Liver (tissue), 9 donors: ENCODE results near the gene RNF126. TPM values are rescaled to one million over a fixed set of nuclear protein-coding genes. Genes with fewer than 3 reads are reported as not detected.
"Not testable (repeated sequence)": the region's sequence is repeated elsewhere in the genome, so short reads cannot be mapped to it uniquely, and the experiment has no call there.

Source experiments
- DNase-seq: peaks from one replicate; pipeline ENCODE4 v3.0.0-alpha.2; 2017; ENCODE audit warnings: low spot score
- H3K27ac ChIP-seq, 2 donors: one replicate each; pipeline ENCODE4 v1.7.0; 2013; ENCODE audit warnings: inconsistent platforms in 2 of 2, low read length in 2 of 2, control low read depth in 1 of 2, low read depth in 1 of 2, mild to moderate bottlenecking in 1 of 2
- H3K27me3 ChIP-seq, 4 donors: one replicate each; pipeline versions ENCODE4 v1.6.1 to v1.7.0; 2013; ENCODE audit warnings: low read length in 3 of 4, inconsistent platforms in 1 of 4, mild to moderate bottlenecking in 1 of 4, moderate library complexity in 1 of 4; ENCODE audit not compliant: control insufficient read depth in 4 of 4, insufficient read depth in 4 of 4
- H3K36me3 ChIP-seq, 4 donors: one replicate each; pipeline versions ENCODE4 v1.6.1 to v1.7.0; 2013; ENCODE audit warnings: low read length in 3 of 4, mild to moderate bottlenecking in 3 of 4, low read depth in 1 of 4, moderate library complexity in 1 of 4; ENCODE audit not compliant: control insufficient read depth in 4 of 4, insufficient read depth in 3 of 4
- H3K4me1 ChIP-seq, 4 donors: one replicate each; pipeline versions ENCODE4 v1.6.1 to v1.7.0; 2013; ENCODE audit warnings: low read length in 3 of 4, mild to moderate bottlenecking in 3 of 4, moderate library complexity in 1 of 4; ENCODE audit not compliant: control insufficient read depth in 4 of 4, insufficient read depth in 4 of 4
- H3K4me3 ChIP-seq, 3 donors: one replicate each; pipeline versions ENCODE4 v1.6.1 to v1.7.0; 2013; ENCODE audit warnings: low read length in 3 of 3, control low read depth in 1 of 3, low read depth in 1 of 3, mild to moderate bottlenecking in 1 of 3
- H3K9ac ChIP-seq, 2 donors: one replicate each; pipeline ENCODE4 v1.7.0; 2013; ENCODE audit warnings: low read length in 2 of 2, mild to moderate bottlenecking in 2 of 2, moderate library complexity in 2 of 2, control low read depth in 1 of 2, low read depth in 1 of 2
- H3K9me3 ChIP-seq, 4 donors: one replicate each; pipeline versions ENCODE4 v1.6.1 to v1.7.0; 2013; ENCODE audit warnings: low read length in 3 of 4; ENCODE audit not compliant: control insufficient read depth in 4 of 4
- FOXA1 ChIP-seq: IDR thresholded peaks from 2 replicates; pipeline ENCODE4 v1.6.1; 2016; ENCODE audit warnings: antibody characterized with exemption
- GABPA ChIP-seq, 2 donors: IDR thresholded peaks in 1 of 2; conservative IDR thresholded peaks in 1 of 2; 2 replicates each; pipeline ENCODE4 v1.6.1; 2016; ENCODE audit warnings: antibody characterized with exemption in 2 of 2, mild to moderate bottlenecking in 1 of 2, moderate library complexity in 1 of 2
- HNF4A ChIP-seq, 2 donors: conservative IDR thresholded peaks; 2 replicates each; pipeline ENCODE4 v1.6.1; 2016; ENCODE audit warnings: antibody characterized with exemption in 2 of 2, mild to moderate bottlenecking in 2 of 2
- HNF4G ChIP-seq: IDR thresholded peaks from 2 replicates; pipeline ENCODE4 v1.6.1; 2016; ENCODE audit warnings: antibody characterized with exemption
- MAX ChIP-seq: IDR thresholded peaks from 2 replicates; pipeline ENCODE4 v1.6.1; 2016; ENCODE audit warnings: antibody characterized with exemption
- NR2F2 ChIP-seq: IDR thresholded peaks from 2 replicates; pipeline ENCODE4 v1.6.1; 2016; ENCODE audit warnings: antibody characterized with exemption
- RAD21 ChIP-seq, 2 donors: IDR thresholded peaks; 2 replicates each; pipeline ENCODE4 v1.6.1; 2016; ENCODE audit warnings: antibody characterized with exemption in 2 of 2, mild to moderate bottlenecking in 2 of 2
- REST ChIP-seq: IDR thresholded peaks from 2 replicates; pipeline ENCODE4 v1.6.1; 2016; ENCODE audit warnings: antibody characterized with exemption, mild to moderate bottlenecking
- RXRA ChIP-seq, 2 donors: IDR thresholded peaks; 2 replicates each; pipeline ENCODE4 v1.6.1; 2017 to 2018; ENCODE audit warnings: antibody characterized with exemption in 2 of 2, mild to moderate bottlenecking in 1 of 2
- SP1 ChIP-seq: IDR thresholded peaks from 2 replicates; pipeline ENCODE4 v1.6.1; 2018; ENCODE audit warnings: antibody characterized with exemption, mild to moderate bottlenecking
- TAF1 ChIP-seq: conservative IDR thresholded peaks from 2 replicates; pipeline ENCODE4 v1.6.1; 2016; ENCODE audit warnings: antibody characterized with exemption, mild to moderate bottlenecking
- YY1 ChIP-seq: IDR thresholded peaks from 2 replicates; pipeline ENCODE4 v1.6.1; 2016; ENCODE audit warnings: antibody characterized with exemption, mild to moderate bottlenecking
- WGBS: extraction: QIAGEN DNeasy Blood & Tissue Kit; methylation state at CpG from one replicate; pipeline ENCODE4 v1.1.7; 2013; 5-methylcytosine and 5-hydroxymethylcytosine counted together
- polyA plus RNA-seq, 2 donors: library from polyadenylated mRNA; stranded (reverse) in 1 of 2; unstranded in 1 of 2; fragments of 200-250 nt in 1 of 2; fragments of >200 nt in 1 of 2; fragmentation: Nextera tagmentation in 1 of 2; extraction: Ambion mirVana in 1 of 2; gene quantifications; one replicate each; pipeline versions ENCODE4 v1.2.1 to v1.2.3, GENCODE V29; 2013 to 2015
- total RNA-seq, 2 donors: library from RNA; depleted of rRNA; stranded (reverse); fragments of >200 nt; gene quantifications; one replicate each; pipeline ENCODE4 v1.2.3, GENCODE V29; 2014
- TF ChIP-seq, protein P1 (sequence below): fragments of 150-350 bp; IDR thresholded peaks from 2 replicates; pipeline ENCODE4 v1.5.1; 2017; ENCODE audit warnings: improper control_type of control experiment, low read depth, low read length; ENCODE audit not compliant: missing input control
- TF ChIP-seq, protein P2 (sequence below): IDR thresholded peaks from 2 replicates; pipeline ENCODE4 v1.6.1; 2016; ENCODE audit warnings: antibody characterized with exemption
- TF ChIP-seq, protein P3 (sequence below): IDR thresholded peaks from 2 replicates; pipeline ENCODE4 v1.6.1; 2016; ENCODE audit warnings: antibody characterized with exemption
- donor health status: healthy.
- donor health status: healthy.
- donor health status: healthy.
- donor health status: healthy.
- donor health status: healthy.

The RNF126 gene
- total and polyA plus RNA-seq, 4 donors, result 16.7 to 32.7 (median 24.1) TPM

DNA sequence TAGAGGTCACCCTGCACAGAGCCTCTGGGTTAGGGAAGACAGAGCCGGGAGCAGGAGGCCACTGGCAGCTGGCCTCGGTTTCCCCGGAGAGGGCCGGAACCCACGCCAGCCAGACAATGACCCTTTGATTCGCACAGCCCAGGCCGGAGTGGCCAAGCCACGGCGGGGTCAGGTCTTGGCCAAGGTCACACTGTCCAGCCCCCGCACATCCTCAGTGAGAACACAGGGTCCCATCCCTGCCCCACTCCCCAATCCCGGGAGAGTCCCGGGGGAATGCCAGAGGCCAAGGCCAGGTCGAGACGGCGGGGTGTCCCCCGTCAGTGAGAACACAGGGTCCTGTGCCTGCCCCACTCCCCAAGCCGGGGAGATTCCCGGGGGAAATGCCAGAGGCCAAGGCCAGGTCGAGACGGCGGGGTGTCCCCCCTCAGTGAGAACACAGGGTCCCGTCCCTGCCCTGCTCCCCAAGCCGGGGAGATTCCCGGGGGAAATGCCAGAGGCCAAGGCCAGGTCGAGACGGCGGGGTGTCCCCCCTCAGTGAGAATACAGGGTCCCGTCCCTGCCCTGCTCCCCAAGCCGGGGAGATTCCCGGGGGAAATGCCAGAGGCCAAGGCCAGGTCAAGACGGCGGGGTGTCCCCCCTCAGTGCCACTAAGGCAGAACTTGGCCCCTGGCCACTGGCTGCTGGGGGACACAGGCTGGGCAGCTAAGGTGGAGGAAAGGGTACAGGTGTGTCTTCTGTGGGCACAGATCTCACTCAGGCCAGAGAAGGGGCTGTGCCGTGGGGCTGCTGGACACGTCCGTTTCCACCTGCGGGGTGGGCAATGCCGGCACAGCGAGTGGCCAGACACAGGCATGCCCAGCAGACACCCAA is 11.5 kb upstream of the RNF126 start:
- H3K4me1 ChIP-seq, result peaks cover 2 to 25% (median 7%) of the 10 kb centered on the region in 4 donors
- no peak for DNase-seq
- no peak overlapping the region for H3K4me3 ChIP-seq
- WGBS, result 26% methylated on average over 38 of the region's 38 CpGs
- H3K36me3 ChIP-seq, result no peaks in the 10 kb centered on the region
- no peak for TF ChIP-seq TAF1
- TF ChIP-seq NR2F2, result peak; percentile 95
- TF ChIP-seq HNF4G, result no peak
- TF ChIP-seq HNF4A (conservative IDR thresholded peaks at IDR 0.05), result no peak
- peak; percentile 27 to 59 for TF ChIP-seq RXRA (IDR thresholded peaks at IDR 0.05)
- TF ChIP-seq REST, result no peak
- TF ChIP-seq RAD21 (IDR thresholded peaks at IDR 0.05), result no peak
- TF ChIP-seq MAX, result no peak
- TF ChIP-seq SP1, result peak; percentile 12
- TF ChIP-seq GABPA (IDR thresholded peaks at IDR 0.05 in 1 of 2, conservative IDR thresholded peaks at IDR 0.05 in 1 of 2), result no peak
- TF ChIP-seq, protein P1, sequence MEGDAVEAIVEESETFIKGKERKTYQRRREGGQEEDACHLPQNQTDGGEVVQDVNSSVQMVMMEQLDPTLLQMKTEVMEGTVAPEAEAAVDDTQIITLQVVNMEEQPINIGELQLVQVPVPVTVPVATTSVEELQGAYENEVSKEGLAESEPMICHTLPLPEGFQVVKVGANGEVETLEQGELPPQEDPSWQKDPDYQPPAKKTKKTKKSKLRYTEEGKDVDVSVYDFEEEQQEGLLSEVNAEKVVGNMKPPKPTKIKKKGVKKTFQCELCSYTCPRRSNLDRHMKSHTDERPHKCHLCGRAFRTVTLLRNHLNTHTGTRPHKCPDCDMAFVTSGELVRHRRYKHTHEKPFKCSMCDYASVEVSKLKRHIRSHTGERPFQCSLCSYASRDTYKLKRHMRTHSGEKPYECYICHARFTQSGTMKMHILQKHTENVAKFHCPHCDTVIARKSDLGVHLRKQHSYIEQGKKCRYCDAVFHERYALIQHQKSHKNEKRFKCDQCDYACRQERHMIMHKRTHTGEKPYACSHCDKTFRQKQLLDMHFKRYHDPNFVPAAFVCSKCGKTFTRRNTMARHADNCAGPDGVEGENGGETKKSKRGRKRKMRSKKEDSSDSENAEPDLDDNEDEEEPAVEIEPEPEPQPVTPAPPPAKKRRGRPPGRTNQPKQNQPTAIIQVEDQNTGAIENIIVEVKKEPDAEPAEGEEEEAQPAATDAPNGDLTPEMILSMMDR, result no peak
- peak overlapping the region in 1 of 2 donors; percentile 27 for H3K9ac ChIP-seq
- no peaks in the 10 kb centered on the region for H3K9me3 ChIP-seq
- H3K27me3 ChIP-seq, result peaks cover 0 to 2% (median 0%) of the 10 kb centered on the region in 4 donors
- peak overlapping the region; percentile 5 to 51 for H3K27ac ChIP-seq

GRCh38 chr19:670609-671075 is 7.6 kb upstream of the RNF126 start:
- WGBS, result 80% methylated on average over 9 of the region's 9 CpGs
- H3K27me3 ChIP-seq, result no peaks in the 10 kb centered on the region

DNA sequence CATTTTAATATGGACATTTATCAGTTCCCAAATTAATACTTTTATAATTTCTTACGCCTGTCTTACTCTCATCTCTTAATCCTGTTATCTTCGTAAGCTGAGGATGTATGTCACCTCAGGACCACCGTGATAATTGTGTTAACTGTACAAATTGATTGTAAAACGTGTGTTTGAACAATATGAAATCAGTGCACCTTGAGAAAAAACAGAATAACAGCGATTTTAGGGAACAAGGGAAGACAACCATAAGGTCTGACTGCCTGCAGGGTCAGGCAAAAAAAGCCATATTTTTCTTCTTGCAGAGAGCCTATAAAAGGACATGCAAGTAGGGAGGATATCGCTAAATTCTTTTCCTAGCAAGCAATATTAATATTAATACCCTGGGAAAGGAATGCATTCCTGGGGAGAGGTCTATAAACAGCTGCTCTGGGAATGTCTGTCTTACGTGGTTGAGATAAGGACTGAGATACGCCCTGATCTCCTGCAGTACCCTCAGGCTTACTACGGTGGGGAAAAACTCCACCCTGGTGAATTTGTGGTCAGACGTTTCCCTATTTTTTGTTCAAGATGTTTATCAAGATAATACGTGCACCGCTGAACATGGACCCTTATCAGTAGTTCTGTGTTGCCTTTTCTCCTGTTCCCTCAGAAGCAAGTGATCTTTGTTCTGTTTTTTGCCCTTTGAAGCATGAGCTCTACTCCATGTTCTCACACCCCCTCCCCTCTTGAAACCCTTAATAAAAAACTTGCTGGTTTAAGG is 5.8 kb upstream of the RNF126 start:
- H3K4me3 ChIP-seq, H3K27me3 ChIP-seq, H3K9ac ChIP-seq, DNase-seq, H3K27ac ChIP-seq, H3K36me3 ChIP-seq, H3K9me3 ChIP-seq: not testable (repeated sequence)
- WGBS, result 54% methylated on average over 12 of the region's 12 CpGs
- H3K4me1 ChIP-seq, result peaks cover 0 to 13% (median 9%) of the 10 kb centered on the region in 4 donors

More at GRCh38 chr19:670609-671075, 7.6 kb upstream of the RNF126 start:
- H3K27ac ChIP-seq, result no peak overlapping the region
- H3K9me3 ChIP-seq, result no peaks in the 10 kb centered on the region
- H3K9ac ChIP-seq, result no peak overlapping the region
- H3K36me3 ChIP-seq, result no peaks in the 10 kb centered on the region
- no peak overlapping the region for H3K4me3 ChIP-seq
- peaks cover 0 to 14% (median 4%) of the 10 kb centered on the region in 4 donors for H3K4me1 ChIP-seq
- no peak for DNase-seq
- TF ChIP-seq, protein P2, sequence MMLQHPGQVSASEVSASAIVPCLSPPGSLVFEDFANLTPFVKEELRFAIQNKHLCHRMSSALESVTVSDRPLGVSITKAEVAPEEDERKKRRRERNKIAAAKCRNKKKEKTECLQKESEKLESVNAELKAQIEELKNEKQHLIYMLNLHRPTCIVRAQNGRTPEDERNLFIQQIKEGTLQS, result no peak
- TF ChIP-seq, protein P3, sequence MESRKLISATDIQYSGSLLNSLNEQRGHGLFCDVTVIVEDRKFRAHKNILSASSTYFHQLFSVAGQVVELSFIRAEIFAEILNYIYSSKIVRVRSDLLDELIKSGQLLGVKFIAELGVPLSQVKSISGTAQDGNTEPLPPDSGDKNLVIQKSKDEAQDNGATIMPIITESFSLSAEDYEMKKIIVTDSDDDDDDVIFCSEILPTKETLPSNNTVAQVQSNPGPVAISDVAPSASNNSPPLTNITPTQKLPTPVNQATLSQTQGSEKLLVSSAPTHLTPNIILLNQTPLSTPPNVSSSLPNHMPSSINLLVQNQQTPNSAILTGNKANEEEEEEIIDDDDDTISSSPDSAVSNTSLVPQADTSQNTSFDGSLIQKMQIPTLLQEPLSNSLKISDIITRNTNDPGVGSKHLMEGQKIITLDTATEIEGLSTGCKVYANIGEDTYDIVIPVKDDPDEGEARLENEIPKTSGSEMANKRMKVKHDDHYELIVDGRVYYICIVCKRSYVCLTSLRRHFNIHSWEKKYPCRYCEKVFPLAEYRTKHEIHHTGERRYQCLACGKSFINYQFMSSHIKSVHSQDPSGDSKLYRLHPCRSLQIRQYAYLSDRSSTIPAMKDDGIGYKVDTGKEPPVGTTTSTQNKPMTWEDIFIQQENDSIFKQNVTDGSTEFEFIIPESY, result no peak
- TF ChIP-seq YY1, result no peak
- no peak for TF ChIP-seq FOXA1
- TF ChIP-seq MAX, result no peak
- TF ChIP-seq RAD21 (IDR thresholded peaks at IDR 0.05), result no peak
